Measurements from ENCODE around the gene KRTAP10-9.
A peak's percentile ranks its signal among the peaks of the same experiment; 100 is the strongest.
"Not testable (repeated sequence)": the region's sequence is repeated elsewhere in the genome, so short reads cannot be mapped to it uniquely, and the experiment has no call there.

The KRTAP10-9 gene

GRCh38 chr21:44596068-44596725, 30.7 kb upstream of the KRTAP10-9 start:
- DNase-seq, result no peak

GRCh38 chr21:44598061-44598460, 28.8 kb upstream of the KRTAP10-9 start:
- peak; percentile 19 for DNase-seq

DNA sequence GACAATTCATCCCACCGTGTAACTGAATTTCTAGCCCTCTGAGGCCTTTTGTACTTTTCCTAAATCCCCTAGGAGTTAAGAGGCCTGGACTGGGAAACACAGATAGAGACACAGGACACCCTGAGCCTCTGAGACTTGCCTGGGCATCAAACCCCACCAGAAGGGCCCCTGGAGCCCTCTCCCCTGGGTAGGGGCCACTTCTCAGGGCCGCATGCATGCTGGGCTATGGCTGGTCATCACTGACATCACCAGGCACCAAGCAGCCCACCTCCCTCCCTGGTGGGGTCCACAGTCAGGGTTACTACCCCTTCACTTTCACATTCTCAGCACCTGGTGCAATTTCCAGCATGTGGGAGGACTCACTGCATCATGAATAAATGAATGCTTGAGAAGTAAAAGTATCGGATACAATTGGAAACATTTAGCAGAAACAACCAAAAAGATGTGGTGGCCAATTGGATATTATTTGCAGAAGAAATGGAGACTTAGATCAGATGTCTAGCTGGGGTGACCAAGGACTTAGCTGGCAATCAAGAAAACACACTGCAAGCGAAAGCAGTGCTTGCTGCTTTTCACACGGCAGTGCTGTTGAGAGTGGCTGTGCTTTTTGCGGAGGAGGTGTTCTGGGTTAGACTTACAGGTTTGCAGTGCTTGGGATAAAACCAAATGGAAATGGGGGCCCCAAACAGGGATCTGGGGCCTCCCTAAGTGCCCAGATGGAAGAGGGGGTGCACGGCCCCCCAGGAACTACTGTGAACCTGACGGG, 27.4 kb upstream of the KRTAP10-9 start:
- DNase-seq, result no peak

DNA sequence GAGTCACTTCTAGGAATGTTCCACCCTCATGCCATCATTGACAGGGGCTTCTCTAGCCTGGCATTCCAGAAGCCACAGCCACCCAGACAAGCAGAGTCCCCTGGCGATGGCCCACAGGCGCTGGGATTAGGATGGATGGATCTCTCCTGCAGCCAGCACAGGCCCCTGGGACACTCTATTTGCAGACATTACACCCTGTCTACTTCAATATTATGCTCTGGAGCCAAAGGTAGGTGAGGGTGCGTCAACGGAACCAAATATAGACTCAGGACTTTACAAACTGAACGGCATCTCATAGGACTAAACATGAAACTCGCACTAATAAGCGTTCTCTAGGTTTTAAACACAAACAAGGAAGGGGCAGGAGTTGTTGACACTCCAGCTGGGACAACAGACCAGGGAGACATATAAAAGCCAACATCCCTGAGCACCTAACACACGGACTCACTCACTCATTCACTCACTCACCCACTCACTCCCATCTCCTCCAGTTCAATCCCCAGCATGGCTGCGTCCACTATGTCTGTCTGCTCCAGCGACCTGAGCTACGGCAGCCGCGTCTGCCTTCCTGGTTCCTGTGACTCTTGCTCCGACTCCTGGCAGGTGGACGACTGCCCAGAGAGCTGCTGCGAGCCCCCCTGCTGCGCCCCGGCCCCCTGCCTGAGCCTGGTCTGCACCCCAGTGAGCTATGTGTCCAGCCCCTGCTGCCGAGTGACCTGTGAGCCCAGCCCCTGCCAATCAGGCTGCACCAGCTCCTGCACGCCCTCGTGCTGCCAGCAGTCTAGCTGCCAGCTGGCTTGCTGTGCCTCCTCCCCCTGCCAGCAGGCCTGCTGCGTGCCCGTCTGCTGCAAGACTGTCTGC, 26.5 kb upstream of the KRTAP10-9 start, which contains the start of gene KRTAP10-7:
TSS of gene KRTAP10-7 (plus strand) at position 480 of the 861 bp plus-strand sequence. CDS start at position 505, 25 bp downstream.
- DNase-seq, result not testable (repeated sequence)

DNA sequence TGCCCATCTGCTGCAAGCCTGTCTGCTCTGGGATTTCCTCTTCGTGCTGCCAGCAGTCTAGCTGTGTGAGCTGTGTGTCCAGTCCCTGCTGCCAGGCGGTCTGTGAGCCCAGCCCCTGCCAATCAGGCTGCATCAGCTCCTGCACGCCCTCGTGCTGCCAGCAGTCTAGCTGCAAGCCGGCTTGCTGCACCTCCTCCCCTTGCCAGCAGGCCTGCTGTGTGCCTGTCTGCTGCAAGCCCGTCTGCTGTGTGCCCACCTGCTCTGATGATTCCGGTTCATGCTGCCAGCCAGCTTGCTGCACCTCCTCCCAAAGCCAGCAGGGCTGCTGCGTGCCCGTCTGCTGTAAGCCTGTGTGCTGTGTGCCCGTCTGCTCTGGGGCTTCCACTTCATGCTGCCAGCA, 25.8 kb upstream of the KRTAP10-9 start:
- peak; percentile 57 for DNase-seq

DNA sequence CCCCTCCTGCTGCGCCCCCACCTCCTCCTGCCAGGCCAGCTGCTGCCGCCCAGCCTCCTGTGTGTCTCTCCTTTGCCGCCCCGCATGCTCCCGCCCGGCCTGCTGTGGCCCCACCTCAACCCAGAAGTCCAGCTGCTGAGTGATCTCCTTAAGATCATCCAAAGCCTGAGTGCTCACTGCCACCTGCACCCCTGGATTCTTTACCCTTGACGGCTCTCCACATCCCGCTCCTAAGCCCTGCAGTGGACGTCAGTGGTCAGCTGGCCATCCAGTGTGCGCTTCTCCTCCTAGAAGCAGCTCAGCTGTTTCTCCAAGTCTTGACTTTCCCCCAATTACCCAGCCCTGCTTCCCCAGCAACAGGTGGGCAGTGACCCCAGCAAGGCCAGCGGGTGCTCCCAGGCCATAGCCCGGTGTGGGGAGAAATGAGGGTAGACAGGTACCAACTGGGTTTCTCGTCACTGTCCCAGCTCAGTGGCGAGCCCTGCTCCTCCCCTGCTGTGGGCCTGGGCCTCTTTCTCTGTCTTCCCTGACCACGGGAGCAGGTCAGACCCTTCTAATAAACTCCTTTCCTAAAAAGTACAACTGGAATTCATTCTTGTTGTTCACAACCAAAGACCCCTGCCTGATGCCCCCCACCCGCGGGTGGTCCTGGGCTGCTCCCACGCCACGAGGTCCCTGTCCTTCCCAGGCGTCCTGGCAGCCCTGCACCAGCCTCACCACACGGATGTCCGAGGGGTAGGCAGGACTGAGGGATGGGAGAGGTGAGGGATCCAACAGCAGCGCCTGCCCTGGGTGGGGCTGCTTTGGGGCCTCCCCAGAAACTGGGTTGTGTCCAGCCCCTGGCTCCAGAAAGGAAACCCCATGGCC, 25.1 kb upstream of the KRTAP10-9 start:
- DNase-seq, result peak; percentile 52

GRCh38 chr21:44602463-44602850, 24.4 kb upstream of the KRTAP10-9 start:
- DNase-seq, result no peak

DNA sequence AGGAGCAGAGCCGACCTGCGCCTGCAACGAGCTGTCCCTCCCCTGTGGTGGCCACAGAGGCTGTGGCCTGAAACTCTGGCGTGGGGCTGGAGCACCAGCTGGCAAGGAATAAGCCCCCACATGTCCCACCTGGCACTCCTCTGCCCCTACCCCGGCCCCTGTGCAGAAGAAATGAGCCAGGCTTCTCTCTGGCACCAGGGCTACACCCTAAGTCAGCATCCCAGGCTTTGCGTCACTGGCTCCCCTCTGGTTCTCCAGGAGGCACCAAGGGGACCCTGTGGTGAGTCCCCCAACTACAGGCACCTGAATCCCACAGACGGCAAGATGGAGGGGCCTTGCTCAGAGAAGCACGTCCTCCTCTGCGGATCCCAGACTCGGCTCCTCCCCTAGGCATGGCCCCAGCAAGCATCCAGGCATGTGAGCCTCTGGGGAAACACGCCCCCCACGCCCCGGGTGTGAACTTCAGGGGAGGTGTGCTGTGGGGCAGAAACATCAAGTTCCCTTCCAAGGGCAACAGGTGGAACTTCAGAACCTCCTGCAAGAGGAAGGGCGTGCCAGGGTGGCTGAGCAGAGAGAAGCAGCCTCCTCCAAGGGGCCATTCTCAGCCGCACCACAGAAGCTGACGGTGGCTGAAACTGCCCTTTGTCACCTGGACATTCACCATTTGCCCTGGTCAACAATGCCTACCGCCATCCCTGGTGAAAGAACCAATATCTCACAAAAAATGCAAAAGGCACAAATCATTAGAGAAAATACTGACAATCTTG, 23.6 kb upstream of the KRTAP10-9 start:
- DNase-seq, result no peak

- no peak for DNase-seq
These were observed 23.0 kb upstream of the KRTAP10-9 start for GRCh38 chr21:44603911-44604310.

GRCh38 chr21:44606495-44606894, 20.4 kb upstream of the KRTAP10-9 start:
- DNase-seq, result no peak

GRCh38 chr21:44609193-44609592, 17.7 kb upstream of the KRTAP10-9 start:
- no peak for DNase-seq

DNA sequence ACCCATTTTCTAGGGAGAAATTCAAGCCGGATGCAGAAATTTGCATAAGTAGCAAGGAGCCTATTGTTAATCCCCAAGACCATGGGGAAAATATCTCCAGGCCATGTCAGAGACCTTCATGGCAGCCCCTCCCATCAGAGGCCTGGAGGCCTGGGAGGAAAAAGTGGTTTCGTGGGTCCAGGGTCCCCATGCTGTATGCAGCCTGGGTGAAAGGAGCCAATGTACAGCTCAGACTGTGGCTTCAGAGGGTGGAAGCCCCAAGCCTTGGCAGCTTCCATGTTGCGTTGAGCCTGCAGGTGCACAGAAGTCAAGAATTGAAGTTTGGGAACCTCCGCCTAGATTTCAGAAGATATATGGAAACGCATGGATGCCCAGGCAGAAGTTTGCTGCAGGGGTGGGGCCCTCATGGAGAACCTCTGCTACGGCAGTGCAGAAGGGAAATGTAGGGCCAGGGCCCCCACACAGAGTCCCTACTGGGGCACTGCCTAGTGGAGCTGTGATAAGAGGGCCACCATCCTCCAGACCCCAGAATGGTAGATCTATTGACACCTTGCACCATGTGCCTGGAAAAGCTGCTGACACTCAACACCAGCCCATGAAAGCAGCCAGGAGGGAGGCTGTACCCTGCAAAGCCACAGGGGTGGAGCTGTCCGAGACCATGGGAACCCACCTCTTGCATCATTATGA, 16.6 kb upstream of the KRTAP10-9 start:
- DNase-seq, result not testable (repeated sequence)

- no peak for DNase-seq
These were observed 15.3 kb upstream of the KRTAP10-9 start for GRCh38 chr21:44611551-44611950.

- DNase-seq, result peak; percentile 25
These were observed 14.8 kb upstream of the KRTAP10-9 start, which contains the start of gene KRTAP10-8 for GRCh38 chr21:44612029-44612486. Gene KRTAP10-8 (plus strand): TSS chr21:44612079. CDS start chr21:44612101, 22 bp downstream.

GRCh38 chr21:44612669-44613229, 14.1 kb upstream of the KRTAP10-9 start:
- DNase-seq, result no peak

DNA sequence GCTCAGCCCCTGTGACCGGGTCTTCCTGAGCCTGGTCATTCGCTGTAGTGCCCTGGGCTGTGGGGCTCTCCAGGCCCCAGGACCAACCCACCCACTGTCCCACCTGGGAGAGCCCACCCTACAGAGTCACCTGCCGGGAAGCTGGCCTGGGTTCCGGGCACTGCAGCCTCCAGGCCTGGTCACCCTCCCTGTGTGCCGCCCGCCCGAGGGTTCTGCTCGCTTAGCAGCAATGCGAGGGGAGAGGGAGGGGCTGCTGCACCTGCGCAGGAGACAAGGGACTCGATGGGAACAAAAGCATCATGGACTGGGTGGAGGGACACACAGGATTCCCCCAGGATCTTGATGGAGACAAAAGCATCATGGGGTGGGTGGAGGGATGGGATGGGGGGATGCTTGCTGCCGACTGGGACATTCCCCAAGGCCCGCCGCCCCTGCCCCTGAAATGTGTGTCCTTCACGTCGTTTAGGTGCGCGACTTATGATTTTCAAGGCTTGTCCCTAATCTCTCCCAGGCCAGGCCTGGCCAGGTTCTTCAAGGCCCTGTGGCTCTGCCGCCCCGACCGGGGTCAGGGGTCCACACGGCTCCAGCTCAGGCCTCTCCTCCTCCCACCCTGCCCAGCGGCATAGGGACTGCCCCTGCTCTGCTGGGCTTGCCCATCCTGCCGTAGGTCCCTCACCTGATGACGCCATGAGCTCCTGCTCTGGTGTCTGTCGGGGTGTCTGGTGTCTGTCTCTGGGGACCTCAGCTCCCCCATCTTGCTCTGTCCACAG, 13.3 kb upstream of the KRTAP10-9 start:
- DNase-seq, result no peak

- DNase-seq, result no peak
These were observed 12.7 kb upstream of the KRTAP10-9 start for GRCh38 chr21:44614161-44614631.

GRCh38 chr21:44614961-44615391, 11.9 kb upstream of the KRTAP10-9 start:
- DNase-seq, result no peak

- peak; percentile 31 for DNase-seq
These were observed 11.4 kb upstream of the KRTAP10-9 start for GRCh38 chr21:44615466-44615865.

Measured in NCI-H2171 treated with DMSO at 0.1 percent for 48 hours (cell line).